Vagina (tissue), 2 donors: ENCODE results near the gene SF3B5.

Source experiments
- CTCF ChIP-seq, 3 experiments: fragments of 450-650 bp in 2 of 3; fragments of 200-600 bp in 1 of 3; sonication (generic) in 1 of 3; IDR thresholded peaks; one replicate each; pipeline ENCODE4 v1.5.1; 2017 to 2019; ENCODE audit warnings: antibody characterized with exemption in 3 of 3, mild to moderate bottlenecking in 2 of 3, moderate library complexity in 2 of 3
- POLR2A ChIP-seq, 2 donors: fragments of 450-650 bp; IDR thresholded peaks; one replicate each; pipeline ENCODE4 v1.6.1; 2017; ENCODE audit warnings: antibody characterized with exemption in 2 of 2, mild to moderate bottlenecking in 2 of 2, moderate library complexity in 2 of 2
- POLR2AphosphoS5 ChIP-seq, 2 donors: sonication (generic); formaldehyde crosslinking; IDR thresholded peaks; one replicate each; pipeline ENCODE4 v1.9.0; 2017; ENCODE audit warnings: antibody characterized with exemption in 2 of 2, mild to moderate bottlenecking in 2 of 2, low read depth in 1 of 2; ENCODE audit not compliant: insufficient read depth in 1 of 2

GRCh38 chr6:144087789-144088426 is 7.5 kb downstream of the SF3B5 start:
- TF ChIP-seq POLR2A (IDR thresholded peaks at IDR 0.05) (no peak), CTCF (IDR thresholded peaks at IDR 0.05) (no peak), POLR2AphosphoS5 (IDR thresholded peaks at IDR 0.05; ENCODE audit: insufficient read depth in 1 of 2, low read depth in 1 of 2) (no peak)
